H1 (cell line): ENCODE data around the gene PARD3. TPM values are rescaled to one million over a fixed set of nuclear protein-coding genes. Genes with fewer than 3 reads are reported as not detected.

Source experiments
- CTCF ChIA-PET: fragments of 300-600 bp; sonication (Branson Sonifier 250); formaldehyde crosslinking; loops from one replicate; lab custom pipeline; 2021; ENCODE audit not compliant: partially characterized antibody; lab: Charles Lee
- POLR2A ChIA-PET: fragments of 300-600 bp; sonication (Branson Sonifier 250); formaldehyde crosslinking; loops from one replicate; lab custom pipeline; 2021; ENCODE audit warnings: inconsistent platforms; ENCODE audit not compliant: partially characterized antibody; lab: Charles Lee
- DNase-seq, 2 experiments: peaks; one replicate each; pipeline versions ENCODE4 v3.0.0 to v3.0.0-alpha.2; 2010 to 2022; ENCODE audit warnings: low spot score in 2 of 2, low read depth in 1 of 2, mixed read lengths in 1 of 2
- FAIRE-seq: peaks from 2 replicates; lab custom pipeline; 2011; peaks lifted over from hg19 to GRCh38; lab: Jason Lieb, UNC
- H2AFZ ChIP-seq: 2 replicates; pipeline ENCODE4 v1.8.1; 2012; ENCODE audit warnings: low read length, inconsistent platforms
- H2AK5ac ChIP-seq: 2 replicates; pipeline ENCODE4 v1.6.1; 2013; ENCODE audit warnings: low read depth, low read length
- H2BK120ac ChIP-seq: replicated peaks from 2 replicates; pipeline ENCODE3; 2013; ENCODE audit warnings: low read depth, low read length, inconsistent platforms
- H2BK12ac ChIP-seq: 2 replicates; pipeline ENCODE4 v1.6.1; 2013; ENCODE audit warnings: low read depth, low read length
- H2BK15ac ChIP-seq: 2 replicates; pipeline ENCODE4 v1.6.1; 2013; ENCODE audit warnings: low read length
- H2BK20ac ChIP-seq: 2 replicates; pipeline ENCODE4 v1.6.1; 2013; ENCODE audit warnings: low read length
- H2BK5ac ChIP-seq: 2 replicates; pipeline ENCODE4 v1.6.1; 2013; ENCODE audit warnings: low read depth, low read length
- H3K14ac ChIP-seq: 2 replicates; pipeline ENCODE4 v1.6.1; 2013; ENCODE audit warnings: inconsistent platforms; ENCODE audit not compliant: insufficient read length
- H3K18ac ChIP-seq: 2 replicates; pipeline ENCODE4 v1.6.1; 2013; ENCODE audit warnings: low read length; ENCODE audit errors: extremely low read depth
- H3K23ac ChIP-seq: 2 replicates; pipeline ENCODE4 v1.6.1; 2013; ENCODE audit warnings: inconsistent platforms; ENCODE audit not compliant: insufficient read length
- H3K23me2 ChIP-seq: 2 replicates; pipeline ENCODE4 v1.6.1; 2013; ENCODE audit warnings: low read depth, low read length
- H3K27ac ChIP-seq: 2 replicates; pipeline ENCODE4 v1.6.1; 2011; ENCODE audit warnings: low read depth, low read length, inconsistent platforms
- H3K27me3 ChIP-seq, 4 experiments: replicated peaks in 1 of 4; 1 replicate in 1 of 4; 2 replicates in 3 of 4; pipeline versions ENCODE4 v1.6.1 to v1.8.1; 2011 to 2013; ENCODE audit warnings: low read length in 3 of 4, mild to moderate bottlenecking in 3 of 4, inconsistent platforms in 2 of 4, mixed read lengths in 2 of 4, moderate library complexity in 1 of 4; ENCODE audit not compliant: control insufficient read depth in 3 of 4, insufficient read depth in 3 of 4; ENCODE audit errors: extremely low read depth in 1 of 4
- H3K36me3 ChIP-seq, 4 experiments: 2 replicates each; pipeline versions ENCODE4 v1.6.1 to v1.8.1; 2011 to 2013; ENCODE audit warnings: mild to moderate bottlenecking in 4 of 4, low read length in 3 of 4, moderate library complexity in 2 of 4, control low read depth in 1 of 4, inconsistent platforms in 1 of 4; ENCODE audit not compliant: insufficient read depth in 4 of 4, control insufficient read depth in 2 of 4
- H3K4ac ChIP-seq: replicated peaks from 2 replicates; pipeline ENCODE3; 2013; ENCODE audit warnings: low read length, low read depth, mixed read lengths, inconsistent platforms; ENCODE audit not compliant: insufficient read length
- H3K4me1 ChIP-seq, 4 experiments: replicated peaks in 1 of 4; 1 replicate in 1 of 4; 2 replicates in 3 of 4; pipeline versions ENCODE4 v1.6.1 to v1.8.1; 2011 to 2013; ENCODE audit warnings: low read length in 3 of 4, inconsistent platforms in 2 of 4, mixed read lengths in 1 of 4; ENCODE audit not compliant: insufficient read depth in 4 of 4, control insufficient read depth in 3 of 4
- H3K4me2 ChIP-seq, 2 experiments: 2 replicates each; pipeline versions ENCODE4 v1.6.1 to v1.8.1; 2011 to 2013; ENCODE audit warnings: low read depth in 2 of 2, low read length in 2 of 2, control low read depth in 1 of 2, inconsistent platforms in 1 of 2, mild to moderate bottlenecking in 1 of 2; ENCODE audit not compliant: insufficient read depth in 1 of 2
- H3K4me3 ChIP-seq, 4 experiments: fragments of 200-600, 300-600 bp in 1 of 4; sonication (generic), shearing (Covaris generic), sonication (Bioruptor Twin) in 1 of 4; 2 replicates each; pipeline versions ENCODE4 v1.5.1 to v1.8.1; 2011 to 2016; ENCODE audit warnings: low read length in 4 of 4, low read depth in 3 of 4, control low read depth in 2 of 4, inconsistent platforms in 2 of 4, mild to moderate bottlenecking in 2 of 4, mixed read lengths in 1 of 4, moderate library complexity in 1 of 4; ENCODE audit not compliant: insufficient read depth in 2 of 4; ENCODE audit errors: extremely low read depth in 1 of 4
- H3K56ac ChIP-seq: replicated peaks from 2 replicates; pipeline ENCODE3; 2013; ENCODE audit warnings: low read depth, mild to moderate bottlenecking, mixed read lengths, low read length, inconsistent platforms; ENCODE audit not compliant: insufficient read length
- H3K79me1 ChIP-seq: 2 replicates; pipeline ENCODE4 v1.6.1; 2013; ENCODE audit warnings: low read depth, low read length, control low read depth
- H3K79me2 ChIP-seq, 2 experiments: 2 replicates each; pipeline versions ENCODE4 v1.6.1 to v1.8.1; 2012 to 2013; ENCODE audit warnings: low read length in 2 of 2, mild to moderate bottlenecking in 2 of 2, inconsistent platforms in 1 of 2; ENCODE audit not compliant: insufficient read depth in 2 of 2, control insufficient read depth in 1 of 2
- H3K9ac ChIP-seq, 4 experiments: replicated peaks in 1 of 4; 1 replicate in 1 of 4; 2 replicates in 3 of 4; pipeline versions ENCODE4 v1.6.1 to v1.8.1; 2011 to 2013; ENCODE audit warnings: low read depth in 3 of 4, low read length in 3 of 4, control low read depth in 2 of 4, mild to moderate bottlenecking in 2 of 4, moderate library complexity in 2 of 4, inconsistent platforms in 1 of 4; ENCODE audit errors: extremely low read depth in 1 of 4
- H3K9me3 ChIP-seq, 2 experiments: 2 replicates each; pipeline versions ENCODE4 v1.6.1 to v1.8.1; 2012 to 2013; ENCODE audit warnings: mild to moderate bottlenecking in 2 of 2, moderate library complexity in 2 of 2, control low read depth in 1 of 2, inconsistent platforms in 1 of 2, low read depth in 1 of 2, low read length in 1 of 2, mixed read lengths in 1 of 2; ENCODE audit not compliant: insufficient read depth in 2 of 2
- H4K20me1 ChIP-seq, 2 experiments: replicated peaks in 1 of 2; 2 replicates each; pipeline versions ENCODE3 to v1.8.1; 2011 to 2013; ENCODE audit warnings: inconsistent platforms in 2 of 2, low read length in 2 of 2, mild to moderate bottlenecking in 1 of 2; ENCODE audit not compliant: insufficient read depth in 2 of 2, control insufficient read depth in 1 of 2
- H4K5ac ChIP-seq: 2 replicates; pipeline ENCODE4 v1.6.1; 2013; ENCODE audit warnings: low read length, low read depth, mixed read lengths, inconsistent platforms; ENCODE audit not compliant: insufficient read length
- H4K8ac ChIP-seq: 2 replicates; pipeline ENCODE4 v1.8.0; 2013; ENCODE audit warnings: mild to moderate bottlenecking, moderate library complexity, low read length, inconsistent platforms; ENCODE audit not compliant: insufficient read depth; ENCODE audit errors: extremely low read depth
- H4K91ac ChIP-seq: replicated peaks from 2 replicates; pipeline ENCODE3; 2013; ENCODE audit warnings: low read length, mixed read lengths, inconsistent platforms; ENCODE audit not compliant: insufficient read length
- ATF2 ChIP-seq: IDR thresholded peaks from 2 replicates; pipeline ENCODE4 v1.6.1; 2012; ENCODE audit warnings: low read length, inconsistent platforms
- ATF3 ChIP-seq: IDR thresholded peaks from 2 replicates; pipeline ENCODE4 v1.6.1; 2011; ENCODE audit warnings: low read depth, mild to moderate bottlenecking, low read length; ENCODE audit not compliant: insufficient read depth
- BACH1 ChIP-seq: IDR thresholded peaks from 2 replicates; pipeline ENCODE4 v1.6.1; 2012; ENCODE audit warnings: low read length, improper control_type of control experiment
- BRCA1 ChIP-seq: IDR thresholded peaks from 2 replicates; pipeline ENCODE4 v1.6.1; 2012; ENCODE audit warnings: low read depth, low read length, improper control_type of control experiment
- CREB1 ChIP-seq: IDR thresholded peaks from 2 replicates; pipeline ENCODE4 v1.6.1; 2012; ENCODE audit warnings: inconsistent platforms
- KDM5A ChIP-seq: fragments of 200-600 bp; IDR thresholded peaks from 2 replicates; pipeline ENCODE4 v1.7.1; 2012; ENCODE audit warnings: mild to moderate bottlenecking, low read length, inconsistent platforms, mixed read lengths
- RAD21 ChIP-seq, 2 experiments: IDR thresholded peaks in 1 of 2; conservative IDR thresholded peaks in 1 of 2; 2 replicates each; pipeline ENCODE4 v1.6.1; 2011; ENCODE audit warnings: low read depth in 2 of 2, low read length in 2 of 2, improper control_type of control experiment in 1 of 2, inconsistent platforms in 1 of 2, mild to moderate bottlenecking in 1 of 2, moderate library complexity in 1 of 2
- RXRA ChIP-seq: IDR thresholded peaks from 2 replicates; pipeline ENCODE4 v1.6.1; 2011; ENCODE audit warnings: low read depth, mild to moderate bottlenecking, low read length, moderate library complexity; ENCODE audit not compliant: insufficient read depth
- SIN3A ChIP-seq, 2 experiments: IDR thresholded peaks in 1 of 2; conservative IDR thresholded peaks in 1 of 2; 2 replicates each; pipeline ENCODE4 v1.6.1; 2011 to 2012; ENCODE audit warnings: low read length in 2 of 2, improper control_type of control experiment in 1 of 2, low read depth in 1 of 2, mild to moderate bottlenecking in 1 of 2
- SIX5 ChIP-seq: IDR thresholded peaks from 2 replicates; pipeline ENCODE4 v1.6.1; 2011; ENCODE audit warnings: mild to moderate bottlenecking, low read depth, low read length
- TAF1 ChIP-seq: IDR thresholded peaks from 2 replicates; pipeline ENCODE4 v1.6.1; 2011; ENCODE audit warnings: mild to moderate bottlenecking, low read depth, low read length
- TBP ChIP-seq: IDR thresholded peaks from 2 replicates; pipeline ENCODE4 v1.6.1; 2011; ENCODE audit warnings: low read depth, low read length, improper control_type of control experiment
- WGBS, 2 experiments: shearing (Covaris generic) in 1 of 2; methylation state at CpG; one replicate each; pipeline versions ENCODE4 v1.1.6 to v1.1.7; 2013 to 2015; ENCODE audit warnings: low lambda C conversion rate in 2 of 2, mixed read lengths in 2 of 2, inconsistent platforms in 1 of 2, low coverage in 1 of 2, missing lambda C conversion rate in 1 of 2; ENCODE audit not compliant: insufficient replicate concordance in 2 of 2, insufficient coverage in 1 of 2, insufficient read length in 1 of 2; ENCODE audit errors: extremely low coverage in 1 of 2, missing lambda C conversion rate in 1 of 2; 5-methylcytosine and 5-hydroxymethylcytosine counted together
- polyA plus RNA-seq, 7 experiments: library from polyadenylated mRNA; depleted of rRNA in 3 of 7; stranded (reverse) in 5 of 7; unstranded in 2 of 7; fragments of >200 nt in 5 of 7; fragments of 200-250 nt in 2 of 7; gene quantifications; 1 replicate in 5 of 7; 2 replicates in 1 of 7; 4 replicates in 1 of 7; pipeline versions ENCODE4 v1.2.1 to v1.2.3, GENCODE V29; 2011 to 2013; ENCODE audit warnings: missing spikeins in 2 of 7, mixed read lengths in 2 of 7
- total RNA-seq: library from RNA; stranded (reverse); fragmentation: NEBNext Ultra II Directional; extraction: Animal tissue kit (Norgen Biotek cat#: 25700); gene quantifications from 2 replicates; pipeline ENCODE4 v1.2.1, GENCODE V29; 2021

Gene PARD3
- total and polyA plus RNA-seq, 2 of the 8 experiments (the other 6 are each of a cell fraction or from before 2014, with no cell fraction given): 19.7 to 49.1 TPM

GRCh38 chr10:34492081-34492480 lies 323.0 kb downstream of the PARD3 start:
- Histone ChIP-seq H3K4me2 (no peak overlapping the region), H2BK5ac (no peak overlapping the region), H3K4ac (no peak overlapping the region), H3K9ac (no peak overlapping the region; a peak in 1 of 7 replicates), H3K4me1 (peaks cover 0 to 2% (median 0%) of the 10 kb centered on the region in 4 experiments; a peak in 1 of 7 replicates), H3K9me3 (no peaks in the 10 kb centered on the region), H3K23ac (no peak overlapping the region), H3K56ac (no peak overlapping the region), H4K91ac (no peak overlapping the region), H2BK15ac (no peak overlapping the region), H2AFZ (no peak overlapping the region), H2AK5ac (no peak overlapping the region), H3K4me3 (no peak overlapping the region), H3K23me2 (no peaks in the 10 kb centered on the region), H3K36me3 (no peaks in the 10 kb centered on the region), H3K14ac (no peak overlapping the region), H2BK120ac (no peak overlapping the region), H3K27ac (no peak overlapping the region), H2BK12ac (no peak overlapping the region), H3K79me1 (no peaks in the 10 kb centered on the region), H4K5ac (no peak overlapping the region), H4K20me1 (peaks cover 3% of the 10 kb centered on the region in 2 experiments), H3K79me2 (0 out of 4 replicates have a peak, but pooled peaks cover 0 to 2% of the 10 kb centered on the region in 2 experiments), H3K18ac (no peak overlapping the region), H3K27me3 (no peaks in the 10 kb centered on the region), H4K8ac (no peak overlapping the region), H2BK20ac (no peak overlapping the region)
- DNase-seq: no peak
- WGBS, 2 experiments: 79% methylated on average over 7 of the region's 7 CpGs; no CpG with 5 or more reads in 1 of the 2 experiments
- no peak for FAIRE-seq
- CTCF ChIA-PET: no interaction called here
- POLR2A ChIA-PET: no interaction called here
- TF ChIP-seq SIX5 (no peak), SIN3A (conservative IDR thresholded peaks at IDR 0.05 in 1 of 2, IDR thresholded peaks at IDR 0.05 in 1 of 2; ENCODE audit: low read depth in 1 of 2, low read length in 2 of 2) (no peak), BRCA1 (no peak), BACH1 (no peak), KDM5A (no peak), CREB1 (no peak), ATF3 (no peak), TAF1 (no peak), ATF2 (no peak), TBP (no peak), RAD21 (IDR thresholded peaks at IDR 0.05 in 1 of 2, conservative IDR thresholded peaks at IDR 0.05 in 1 of 2; ENCODE audit: low read depth in 2 of 2, low read length in 2 of 2) (no peak), RXRA (no peak)
